ENCODE results near the gene ZFHX2. TPM values are rescaled to one million over a fixed set of nuclear protein-coding genes. Genes with fewer than 3 reads are reported as not detected.

ZFHX2 gene
- total and polyA plus RNA-seq, 2 of the 13 experiments (the other 11 are each of a cell fraction or from before 2014, with no cell fraction given): 0.17 to 0.44 TPM

- no peak for TF ChIP-seq FOXA1 (IDR thresholded peaks at IDR 0.05)
- TF ChIP-seq FOXA1 (CRISPR knock-in tag; IDR thresholded peaks at IDR 0.05): no peak
- no peak for TF ChIP-seq CREB3 (CRISPR knock-in tag; IDR thresholded peaks at IDR 0.05)
- no peak for TF ChIP-seq AGO2 (optimal IDR thresholded peaks at IDR 0.05; ENCODE audit: low read depth, low read length)
- no peak for TF ChIP-seq ZNF704 (CRISPR knock-in tag; IDR thresholded peaks at IDR 0.05; ENCODE audit: borderline replicate concordance)
- no peak for TF ChIP-seq ZNF878 (CRISPR knock-in tag; IDR thresholded peaks at IDR 0.05)
- TF ChIP-seq POLR2AphosphoS5 (IDR thresholded peaks at IDR 0.05; ENCODE audit: low read depth, low read length): no peak
- TF ChIP-seq SOX13 (IDR thresholded peaks at IDR 0.05): no peak
- no peak for TF ChIP-seq SOX13 (CRISPR knock-in tag; conservative IDR thresholded peaks at IDR 0.05 in 1 of 2, IDR thresholded peaks at IDR 0.05 in 1 of 2)
- no peak for TF ChIP-seq ZNF232 (CRISPR knock-in tag; IDR thresholded peaks at IDR 0.05; ENCODE audit: borderline replicate concordance)
- no peak for TF ChIP-seq ZNF589 (CRISPR knock-in tag; conservative IDR thresholded peaks at IDR 0.05)
- TF ChIP-seq SMAD1 (CRISPR knock-in tag; IDR thresholded peaks at IDR 0.05; ENCODE audit: borderline replicate concordance, low read depth): 0 out of 2 replicates have a peak, but pooled peaks have one; percentile 43
- TF ChIP-seq CERS6 (CRISPR knock-in tag; IDR thresholded peaks at IDR 0.05): no peak
- no peak for TF ChIP-seq NFIB (CRISPR knock-in tag; IDR thresholded peaks at IDR 0.05; ENCODE audit: borderline replicate concordance)
- TF ChIP-seq ZNF446 (CRISPR knock-in tag; IDR thresholded peaks at IDR 0.05): no peak
- no peak for TF ChIP-seq ZKSCAN1 (IDR thresholded peaks at IDR 0.05; ENCODE audit: low read length)
- no peak; the same call in 1 of the 2 replicates for TF ChIP-seq AKAP8 (CRISPR knock-in tag; IDR thresholded peaks at IDR 0.05)
- no peak for TF ChIP-seq MTF1 (CRISPR knock-in tag; IDR thresholded peaks at IDR 0.05)
- TF ChIP-seq ZNF710 (CRISPR knock-in tag; IDR thresholded peaks at IDR 0.05; ENCODE audit: borderline replicate concordance): no peak
- 0 out of 2 replicates have a peak, but pooled peaks have one; percentile 6 for TF ChIP-seq HNF4A (CRISPR knock-in tag; IDR thresholded peaks at IDR 0.05)
- TF ChIP-seq ZNF496 (CRISPR knock-in tag; IDR thresholded peaks at IDR 0.05; ENCODE audit: insufficient replicate concordance): no peak
- no peak for TF ChIP-seq TRIM22 (IDR thresholded peaks at IDR 0.05)
- no peak for TF ChIP-seq RBM39 (IDR thresholded peaks at IDR 0.05; ENCODE audit: low read depth, low read length, poor library complexity, severe bottlenecking)
- TF ChIP-seq DNMT3B (CRISPR knock-in tag; conservative IDR thresholded peaks at IDR 0.05): no peak
These were observed 12.1 kb downstream of the ZFHX2 start (continued) for GRCh38 chr14:23539248-23540140.

All from HepG2 (cell line).